Immature natural killer cell (primary cell): ENCODE data around the gene LCLAT1. TPM values are rescaled to one million over a fixed set of nuclear protein-coding genes. Genes with fewer than 3 reads are reported as not detected.
"Not testable (repeated sequence)": the region's sequence is repeated elsewhere in the genome, so short reads cannot be mapped to it uniquely, and the experiment has no call there.

Source experiments
- DNase-seq, 3 donors: peaks; one replicate each; pipeline ENCODE4 v3.0.0; 2022; ENCODE audit warnings: mixed read lengths in 1 of 3
- H3K27ac Mint-ChIP-seq, 6 donors: one replicate each; pipeline ENCODE4 v1.8.0; 2020; ENCODE audit warnings: mixed read lengths in 6 of 6, mild to moderate bottlenecking in 5 of 6, inconsistent platforms in 4 of 6, moderate library complexity in 3 of 6
- H3K27me3 Mint-ChIP-seq, 3 donors: one replicate each; pipeline ENCODE4 v1.8.0; 2020 to 2021; ENCODE audit warnings: low read depth in 3 of 3, mild to moderate bottlenecking in 3 of 3, mixed read lengths in 3 of 3, moderate library complexity in 3 of 3, inconsistent platforms in 1 of 3
- H3K36me3 Mint-ChIP-seq, 3 donors: one replicate each; pipeline ENCODE4 v1.8.0; 2020; ENCODE audit warnings: mixed read lengths in 3 of 3, inconsistent platforms in 2 of 3, mild to moderate bottlenecking in 2 of 3
- H3K4me1 Mint-ChIP-seq, 2 donors: one replicate each; pipeline ENCODE4 v1.8.0; 2020; ENCODE audit warnings: inconsistent platforms in 2 of 2, mild to moderate bottlenecking in 2 of 2, mixed read lengths in 2 of 2, moderate library complexity in 1 of 2
- H3K4me3 Mint-ChIP-seq, 5 donors: one replicate each; pipeline ENCODE4 v1.8.0; 2020; ENCODE audit warnings: mild to moderate bottlenecking in 5 of 5, mixed read lengths in 5 of 5, inconsistent platforms in 3 of 5, moderate library complexity in 3 of 5
- H3K9me3 Mint-ChIP-seq, 6 donors: one replicate each; pipeline ENCODE4 v1.8.0; 2020; ENCODE audit warnings: mild to moderate bottlenecking in 6 of 6, mixed read lengths in 6 of 6, inconsistent platforms in 4 of 6, moderate library complexity in 3 of 6
- polyA plus RNA-seq, 3 donors: library from polyadenylated mRNA; unstranded; fragments of 300-500 nt; fragmentation: Illumina TruSeq; gene quantifications; one replicate each; pipeline ENCODE4 v1.2.3, GENCODE V29; 2021

LCLAT1 gene
- polyA plus RNA-seq, 3 donors from 2014 or later = 4.7 to 13.5 (median 5.4) TPM

DNA sequence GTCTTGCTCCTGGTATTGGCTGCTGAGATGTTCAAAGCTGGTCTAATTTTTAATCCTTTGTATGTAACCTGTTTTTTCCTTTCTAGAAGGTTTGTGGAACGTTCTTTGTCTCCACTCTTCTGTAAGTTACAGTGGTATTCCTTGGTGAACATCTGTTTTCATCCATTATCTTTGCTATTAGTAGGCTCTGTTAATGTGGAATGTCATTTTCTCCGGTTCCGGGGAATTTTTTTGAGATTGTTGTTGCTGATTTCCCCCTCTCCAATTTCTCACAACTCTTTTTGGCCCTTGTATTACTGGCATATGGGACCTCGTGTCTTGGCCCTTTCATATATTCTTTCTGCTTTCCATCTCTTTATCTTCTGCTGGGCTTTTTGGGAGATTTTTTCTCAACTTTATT, 63.4 kb downstream of the LCLAT1 start:
- peaks cover 0 to 8% (median 7%) of the 10 kb centered on the region in 3 donors for H3K36me3 Mint-ChIP-seq
- H3K27ac Mint-ChIP-seq = no peak overlapping the region
- H3K27me3 Mint-ChIP-seq = no peaks in the 10 kb centered on the region
- no peaks in the 10 kb centered on the region for H3K9me3 Mint-ChIP-seq
- H3K4me1 Mint-ChIP-seq = peaks cover 2 to 47% of the 10 kb centered on the region in 2 donors
- DNase-seq = no peak
- no peak overlapping the region for H3K4me3 Mint-ChIP-seq

GRCh38 chr2:30511122-30512083, 64.4 kb downstream of the LCLAT1 start:
- peaks cover 0 to 3% (median 0%) of the 10 kb centered on the region in 3 donors for H3K27me3 Mint-ChIP-seq
- no peak overlapping the region for H3K4me3 Mint-ChIP-seq
- no peak overlapping the region for H3K27ac Mint-ChIP-seq
- DNase-seq = no peak
- H3K36me3 Mint-ChIP-seq = peaks cover 0 to 8% (median 7%) of the 10 kb centered on the region in 3 donors
- peaks cover 2 to 42% of the 10 kb centered on the region in 2 donors for H3K4me1 Mint-ChIP-seq
- no peaks in the 10 kb centered on the region for H3K9me3 Mint-ChIP-seq

GRCh38 chr2:30512243-30512886, 65.3 kb downstream of the LCLAT1 start:
- DNase-seq = no peak
- Mint-ChIP-seq H3K4me3 (no peak overlapping the region), H3K36me3 (peaks cover 0 to 13% (median 7%) of the 10 kb centered on the region in 3 donors), H3K27me3 (peaks cover 0 to 3% (median 0%) of the 10 kb centered on the region in 3 donors), H3K27ac (no peak overlapping the region), H3K4me1 (peaks cover 2 to 42% of the 10 kb centered on the region in 2 donors), H3K9me3 (peaks cover 0 to under 1% (median 0%) of the 10 kb centered on the region in 6 donors)

- H3K4me3 Mint-ChIP-seq, H3K27me3 Mint-ChIP-seq, DNase-seq, H3K9me3 Mint-ChIP-seq: not testable (repeated sequence)
- Mint-ChIP-seq H3K4me1 (peaks cover 2 to 32% of the 10 kb centered on the region in 2 donors), H3K27ac (peak overlapping the region in 2 of 6 donors; percentile 9 to 11), H3K36me3 (peaks cover 0 to 16% (median 2%) of the 10 kb centered on the region in 3 donors)
Observed at GRCh38 chr2:30513649-30514048, 66.6 kb downstream of the LCLAT1 start.

- no peak for DNase-seq
- peaks cover 4 to 22% (median 8%) of the 10 kb centered on the region in 3 donors for H3K36me3 Mint-ChIP-seq
- H3K4me1 Mint-ChIP-seq = peaks cover 2 to 26% of the 10 kb centered on the region in 2 donors
- no peak overlapping the region for H3K4me3 Mint-ChIP-seq
- H3K27me3 Mint-ChIP-seq = peaks cover 0 to 3% (median 0%) of the 10 kb centered on the region in 3 donors
- H3K9me3 Mint-ChIP-seq = peaks cover 0 to 10% (median 4%) of the 10 kb centered on the region in 6 donors
- peak overlapping the region in 2 of 6 donors; percentile 9 to 11 for H3K27ac Mint-ChIP-seq
Observed at GRCh38 chr2:30514134-30514847, 67.2 kb downstream of the LCLAT1 start.

DNA sequence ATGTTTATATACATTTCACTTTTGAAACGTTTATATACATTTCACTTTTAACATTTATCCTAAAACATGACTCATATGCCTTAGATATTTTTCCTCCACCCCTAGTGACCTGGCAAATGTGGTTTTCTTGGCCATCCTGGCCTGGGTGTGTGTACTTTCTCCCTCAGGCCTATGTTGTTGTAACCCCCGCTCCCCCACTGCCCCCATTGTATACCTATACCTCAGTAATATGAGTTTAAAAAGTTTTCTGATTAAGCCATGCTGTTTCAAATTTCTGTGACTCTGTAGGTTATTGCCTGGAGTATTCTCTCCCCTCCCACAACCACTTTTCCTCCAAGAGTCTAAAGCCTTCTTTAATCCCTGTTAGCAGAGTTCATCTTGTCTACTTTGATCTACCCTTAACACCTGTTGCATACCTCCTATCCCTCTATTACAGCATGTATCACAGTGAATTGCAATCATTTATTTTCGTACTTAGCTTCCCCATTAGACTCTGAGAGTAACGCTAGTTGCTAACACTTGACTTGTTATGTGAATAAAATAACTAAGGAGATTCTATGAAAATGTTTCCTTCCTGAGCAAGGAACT, 67.9 kb downstream of the LCLAT1 start:
- H3K4me1 Mint-ChIP-seq = peaks cover 2 to 20% of the 10 kb centered on the region in 2 donors
- H3K27ac Mint-ChIP-seq = peak overlapping the region in 1 of 6 donors; percentile 7

GRCh38 chr2:30516166-30516565, 69.1 kb downstream of the LCLAT1 start:
- DNase-seq = no peak
- H3K4me1 Mint-ChIP-seq = peaks cover 2 to 15% of the 10 kb centered on the region in 2 donors
- H3K27me3 Mint-ChIP-seq = peaks cover 0 to 3% (median 0%) of the 10 kb centered on the region in 3 donors
- H3K36me3 Mint-ChIP-seq = peaks cover 11 to 30% (median 21%) of the 10 kb centered on the region in 3 donors
- peaks cover 0 to 16% (median 6%) of the 10 kb centered on the region in 6 donors for H3K9me3 Mint-ChIP-seq
- H3K4me3 Mint-ChIP-seq = no peak overlapping the region
- H3K27ac Mint-ChIP-seq = no peak overlapping the region

More for the DNA sequence above, 67.9 kb downstream of the LCLAT1 start:
- no peak for DNase-seq
- H3K9me3 Mint-ChIP-seq = peaks cover 0 to 15% (median 6%) of the 10 kb centered on the region in 6 donors
- peaks cover 0 to 3% (median 0%) of the 10 kb centered on the region in 3 donors for H3K27me3 Mint-ChIP-seq
- H3K4me3 Mint-ChIP-seq = no peak overlapping the region
- H3K36me3 Mint-ChIP-seq = peaks cover 9 to 28% (median 15%) of the 10 kb centered on the region in 3 donors

DNA sequence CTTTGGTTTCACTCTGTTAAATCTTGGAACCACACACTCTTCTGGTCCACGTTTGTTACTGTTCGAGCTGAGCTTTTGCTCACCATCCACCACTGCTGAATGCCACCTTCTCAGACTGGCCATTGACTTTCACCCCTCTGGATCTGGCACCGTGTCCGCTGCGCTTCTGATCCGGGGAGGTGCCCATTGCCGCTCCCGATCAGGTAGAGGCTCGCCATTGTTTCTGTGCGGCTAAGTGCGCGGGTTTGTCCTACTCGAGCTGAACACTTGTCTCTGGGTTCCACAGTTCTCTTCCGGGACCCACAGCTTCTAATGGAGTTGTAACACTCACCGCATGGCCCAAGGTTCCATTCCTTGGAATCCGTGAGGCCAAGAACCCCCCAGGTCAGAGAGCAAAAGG, 72.8 kb downstream of the LCLAT1 start:
- Mint-ChIP-seq H3K4me3 (no peak overlapping the region), H3K27ac (no peak overlapping the region), H3K36me3 (peaks cover 16 to 35% (median 26%) of the 10 kb centered on the region in 3 donors)

GRCh38 chr2:30522421-30522820, 75.4 kb downstream of the LCLAT1 start:
- H3K4me1 Mint-ChIP-seq = no peaks in the 10 kb centered on the region
- peaks cover 27 to 39% (median 33%) of the 10 kb centered on the region in 3 donors for H3K36me3 Mint-ChIP-seq
- peaks cover 2 to 21% (median 7%) of the 10 kb centered on the region in 6 donors for H3K9me3 Mint-ChIP-seq
- H3K27me3 Mint-ChIP-seq = no peaks in the 10 kb centered on the region
- H3K4me3 Mint-ChIP-seq = no peak overlapping the region
- DNase-seq = no peak
- H3K27ac Mint-ChIP-seq = no peak overlapping the region

More for the DNA sequence above, 72.8 kb downstream of the LCLAT1 start:
- DNase-seq = no peak
- peaks cover 0 to under 1% of the 10 kb centered on the region in 2 donors for H3K4me1 Mint-ChIP-seq
- H3K27me3 Mint-ChIP-seq = peaks cover 0 to 3% (median 0%) of the 10 kb centered on the region in 3 donors
- H3K9me3 Mint-ChIP-seq = peaks cover 0 to 21% (median 6%) of the 10 kb centered on the region in 6 donors

GRCh38 chr2:30527411-30527810, 80.4 kb downstream of the LCLAT1 start:
- Mint-ChIP-seq H3K27me3 (no peaks in the 10 kb centered on the region), H3K4me1 (no peaks in the 10 kb centered on the region), H3K9me3 (peaks cover 0 to 4% (median 0%) of the 10 kb centered on the region in 6 donors), H3K36me3 (peaks cover 12 to 15% (median 13%) of the 10 kb centered on the region in 3 donors), H3K4me3 (no peak overlapping the region), H3K27ac (no peak overlapping the region)
- DNase-seq = no peak

GRCh38 chr2:30527859-30528258, 80.8 kb downstream of the LCLAT1 start:
- Mint-ChIP-seq H3K9me3 (peaks cover 0 to 4% (median 0%) of the 10 kb centered on the region in 6 donors), H3K4me3 (no peak overlapping the region), H3K36me3 (peaks cover 13 to 17% (median 13%) of the 10 kb centered on the region in 3 donors), H3K27me3 (no peaks in the 10 kb centered on the region), H3K27ac (no peak overlapping the region), H3K4me1 (no peaks in the 10 kb centered on the region)
- no peak for DNase-seq

DNA sequence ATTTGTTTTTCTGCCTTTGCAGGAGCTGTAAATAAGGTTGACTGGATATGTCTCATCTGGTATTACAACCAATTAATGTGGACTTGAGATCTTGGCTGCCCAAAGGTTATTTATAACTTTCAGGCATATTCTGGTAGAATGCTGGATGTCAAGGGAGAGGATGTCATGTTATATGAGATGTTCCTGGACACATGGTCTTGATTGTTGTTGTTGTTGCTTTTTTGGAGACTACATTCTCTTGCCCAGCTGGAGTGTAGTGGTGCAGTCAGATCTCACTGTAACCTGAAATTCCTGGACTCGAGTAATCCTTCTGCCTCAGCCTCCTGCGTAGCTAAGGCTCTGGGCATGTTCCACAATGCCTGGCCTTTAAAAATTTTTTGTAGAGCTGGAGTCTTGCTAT, 83.3 kb downstream of the LCLAT1 start:
- H3K4me1 Mint-ChIP-seq = no peaks in the 10 kb centered on the region
- no peak for DNase-seq
- no peaks in the 10 kb centered on the region for H3K27me3 Mint-ChIP-seq
- H3K4me3 Mint-ChIP-seq = no peak overlapping the region
- H3K36me3 Mint-ChIP-seq = peaks cover 28 to 36% (median 32%) of the 10 kb centered on the region in 3 donors
- H3K27ac Mint-ChIP-seq = no peak overlapping the region
- H3K9me3 Mint-ChIP-seq = peaks cover 0 to 4% (median under 1%) of the 10 kb centered on the region in 6 donors

DNA sequence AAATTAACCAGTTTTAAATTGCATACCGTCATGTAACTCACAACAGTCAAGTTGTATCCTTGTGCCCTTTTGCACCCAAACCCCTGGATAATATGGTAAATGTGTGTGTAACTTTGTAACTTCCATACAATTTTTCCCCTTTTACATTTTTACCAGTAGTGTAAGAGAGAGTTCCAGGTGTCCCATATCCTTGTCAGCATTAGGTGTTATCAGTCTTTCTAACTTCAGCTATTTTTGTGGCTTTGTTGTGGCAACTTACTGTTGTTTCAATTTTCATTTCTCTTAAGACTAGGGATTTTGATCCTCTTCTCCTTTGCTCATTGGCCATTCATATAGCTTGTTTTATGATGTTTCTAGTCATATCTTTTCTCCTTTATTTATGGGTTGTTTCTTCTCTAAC, 94.6 kb downstream of the LCLAT1 start:
- Mint-ChIP-seq H3K27ac (peak overlapping the region in 4 of 6 donors; percentile 5 to 49 (median 29)), H3K4me3 (no peak overlapping the region), H3K9me3 (peaks cover 0 to 4% (median under 1%) of the 10 kb centered on the region in 6 donors), H3K36me3 (peaks cover 2 to 29% (median 21%) of the 10 kb centered on the region in 3 donors), H3K27me3 (peaks cover 0 to 1% (median 1%) of the 10 kb centered on the region in 3 donors), H3K4me1 (peaks cover 6 to 13% of the 10 kb centered on the region in 2 donors)
- no peak for DNase-seq
